ENCODE data around the gene FGGY.
"Not testable (repeated sequence)": the region's sequence is repeated elsewhere in the genome, so short reads cannot be mapped to it uniquely, and the experiment has no call there.

FGGY gene

GRCh38 chr1:59509341-59509875 lies 212.5 kb downstream of the FGGY start:
- DNase-seq (ENCODE audit: low read depth, low spot score): no peak

GRCh38 chr1:59510249-59510648 lies 213.4 kb downstream of the FGGY start:
- no peak for DNase-seq (ENCODE audit: low read depth, low spot score)

GRCh38 chr1:59511476-59512465 lies 214.9 kb downstream of the FGGY start:
- no peak for DNase-seq (ENCODE audit: low read depth, low spot score)

- DNase-seq (ENCODE audit: low read depth, low spot score): no peak
Measured at GRCh38 chr1:59512702-59513101, 215.8 kb downstream of the FGGY start.

- no peak for DNase-seq (ENCODE audit: low read depth, low spot score)
Measured at GRCh38 chr1:59514061-59514909, 217.4 kb downstream of the FGGY start.

- DNase-seq (ENCODE audit: low read depth, low spot score): no peak
Measured at GRCh38 chr1:59516881-59517280, 220.0 kb downstream of the FGGY start.

GRCh38 chr1:59520194-59520593 lies 223.3 kb downstream of the FGGY start:
- DNase-seq (ENCODE audit: low read depth, low spot score): no peak

- no peak for DNase-seq (ENCODE audit: low read depth, low spot score)
Measured at GRCh38 chr1:59520827-59521418, 224.0 kb downstream of the FGGY start.

- DNase-seq (ENCODE audit: low read depth, low spot score): no peak
Measured at GRCh38 chr1:59521456-59521855, 224.6 kb downstream of the FGGY start.

- DNase-seq (ENCODE audit: low read depth, low spot score): no peak
Measured at GRCh38 chr1:59522925-59523505, 226.1 kb downstream of the FGGY start.

GRCh38 chr1:59523745-59524450 lies 227.0 kb downstream of the FGGY start:
- DNase-seq (ENCODE audit: low read depth, low spot score): no peak

GRCh38 chr1:59526240-59526639 lies 229.3 kb downstream of the FGGY start:
- no peak for DNase-seq (ENCODE audit: low read depth, low spot score)

GRCh38 chr1:59528471-59528870 lies 231.6 kb downstream of the FGGY start:
- no peak for DNase-seq (ENCODE audit: low read depth, low spot score)

GRCh38 chr1:59528900-59529299 lies 232.0 kb downstream of the FGGY start:
- DNase-seq (ENCODE audit: low read depth, low spot score): no peak

- DNase-seq (ENCODE audit: low read depth, low spot score): no peak
Measured at GRCh38 chr1:59530119-59530518, 233.2 kb downstream of the FGGY start.

GRCh38 chr1:59532102-59532501 lies 235.2 kb downstream of the FGGY start:
- no peak for DNase-seq (ENCODE audit: low read depth, low spot score)

- DNase-seq (ENCODE audit: low read depth, low spot score): not testable (repeated sequence)
Measured at GRCh38 chr1:59538476-59538875, 241.6 kb downstream of the FGGY start.

GRCh38 chr1:59539961-59540681 lies 243.2 kb downstream of the FGGY start:
- DNase-seq (ENCODE audit: low read depth, low spot score): no peak

- DNase-seq (ENCODE audit: low read depth, low spot score): no peak
Measured at GRCh38 chr1:59541161-59541560, 244.3 kb downstream of the FGGY start.

GRCh38 chr1:59541891-59542290 lies 245.0 kb downstream of the FGGY start:
- DNase-seq (ENCODE audit: low read depth, low spot score): no peak
